WERI-Rb-1 (cell line): ENCODE results near the gene PTS.

Source experiments
- DNase-seq: peaks from one replicate; pipeline ENCODE4 v3.0.0-alpha.2; 2020
- H3K27ac ChIP-seq: fragments of 250-450 bp; sonication (Bioruptor Pico); 2 replicates; pipeline ENCODE4 v1.5.1; 2020; ENCODE audit warnings: mild to moderate bottlenecking, moderate library complexity
- H3K27me3 ChIP-seq: fragments of 250-450 bp; sonication (Bioruptor Pico); 2 replicates; pipeline ENCODE4 v1.5.1; 2021; ENCODE audit warnings: mild to moderate bottlenecking, low read depth, moderate library complexity; ENCODE audit not compliant: insufficient read depth, severe bottlenecking
- H3K36me3 ChIP-seq: fragments of 250-450 bp; sonication (Bioruptor Pico); 2 replicates; pipeline ENCODE4 v1.5.1; 2020; ENCODE audit warnings: mild to moderate bottlenecking, moderate library complexity
- H3K4me3 ChIP-seq: 2 replicates; pipeline ENCODE4 v1.5.1; 2011; ENCODE audit warnings: low read depth, mild to moderate bottlenecking, control low read depth, low read length
- H3K9me3 ChIP-seq: fragments of 250-450 bp; sonication (Bioruptor Pico); 2 replicates; pipeline ENCODE4 v1.5.1; 2021; ENCODE audit warnings: mild to moderate bottlenecking, moderate library complexity; ENCODE audit not compliant: severe bottlenecking
- CTCF ChIP-seq: IDR thresholded peaks from 2 replicates; pipeline ENCODE4 v1.5.1; 2011; ENCODE audit warnings: low read depth, mild to moderate bottlenecking, control low read depth, inconsistent platforms, low read length

The PTS gene

DNA sequence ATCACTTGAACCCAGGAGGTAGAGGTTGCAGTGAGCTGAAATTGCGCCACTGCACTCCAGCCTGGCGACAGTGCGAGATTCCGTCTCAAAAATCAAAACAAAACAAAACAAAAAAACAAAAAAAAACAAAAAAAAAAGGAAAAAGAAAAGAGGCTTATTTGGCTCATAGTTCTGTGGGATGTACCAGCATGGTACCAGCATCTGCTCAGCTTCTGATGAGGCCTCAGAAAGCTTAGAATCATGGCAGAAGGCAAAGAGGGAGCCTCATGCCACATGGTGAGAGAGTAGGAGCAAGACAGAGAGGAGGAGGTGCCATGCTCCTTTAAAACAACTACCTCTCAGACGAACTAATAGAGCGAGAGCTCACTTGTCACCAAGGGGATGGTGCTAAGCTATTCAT is 10.6 kb upstream of the PTS start:
- DNase-seq, result no peak
- TF ChIP-seq CTCF, result no peak
- Histone ChIP-seq H3K27ac (no peak overlapping the region), H3K27me3 (no peaks in the 10 kb centered on the region), H3K9me3 (no peaks in the 10 kb centered on the region), H3K4me3 (no peak overlapping the region), H3K36me3 (no peaks in the 10 kb centered on the region)

- DNase-seq, result no peak
- Histone ChIP-seq H3K9me3 (no peaks in the 10 kb centered on the region), H3K27me3 (no peaks in the 10 kb centered on the region), H3K36me3 (no peaks in the 10 kb centered on the region), H3K4me3 (no peak overlapping the region), H3K27ac (no peak overlapping the region)
- no peak for TF ChIP-seq CTCF
These were observed 9.6 kb upstream of the PTS start for GRCh38 chr11:112216561-112217105.

GRCh38 chr11:112219476-112220232 is 6.6 kb upstream of the PTS start:
- DNase-seq, result peak; percentile 31
- H3K27ac ChIP-seq, result no peak overlapping the region

DNA sequence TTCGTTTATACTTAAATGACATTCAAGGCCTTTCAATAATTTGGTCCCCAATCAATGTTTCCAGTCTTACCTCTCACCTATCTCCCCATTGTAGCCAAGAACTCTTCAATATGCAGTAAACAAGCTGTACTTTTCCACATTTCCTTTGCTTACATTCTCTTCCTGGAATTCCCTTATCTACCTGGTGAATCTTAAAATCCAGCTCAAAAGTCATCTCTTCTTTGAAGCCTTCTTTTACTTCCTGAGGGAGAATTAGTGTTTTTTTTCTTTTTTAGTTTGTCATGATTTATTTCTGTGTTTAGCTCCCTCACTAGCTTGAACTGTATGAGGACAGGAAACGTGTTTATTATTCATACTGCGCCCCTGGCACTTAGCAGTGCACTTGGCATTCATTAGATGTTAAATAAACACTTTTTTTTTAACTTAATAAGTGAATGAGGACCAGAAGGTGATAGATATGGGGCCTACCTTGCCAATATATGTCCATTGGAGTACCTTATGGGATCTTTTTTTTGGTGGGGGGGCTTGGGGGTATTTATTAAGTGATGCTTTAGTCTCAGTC is 4.9 kb upstream of the PTS start:
- Histone ChIP-seq H3K27ac (no peak overlapping the region), H3K9me3 (no peaks in the 10 kb centered on the region), H3K4me3 (no peak overlapping the region), H3K36me3 (no peaks in the 10 kb centered on the region), H3K27me3 (no peaks in the 10 kb centered on the region)
- TF ChIP-seq CTCF, result no peak
- no peak for DNase-seq

More at GRCh38 chr11:112219476-112220232, 6.6 kb upstream of the PTS start:
- Histone ChIP-seq H3K27me3 (no peaks in the 10 kb centered on the region), H3K4me3 (no peak overlapping the region), H3K36me3 (no peaks in the 10 kb centered on the region), H3K9me3 (no peaks in the 10 kb centered on the region)
- peak; percentile 60 for TF ChIP-seq CTCF

GRCh38 chr11:112222303-112222702 is 3.9 kb upstream of the PTS start:
- no peak for TF ChIP-seq CTCF
- no peak for DNase-seq
- Histone ChIP-seq H3K4me3 (no peak overlapping the region), H3K36me3 (no peaks in the 10 kb centered on the region), H3K9me3 (no peaks in the 10 kb centered on the region), H3K27ac (no peak overlapping the region), H3K27me3 (no peaks in the 10 kb centered on the region)
